ENCODE measurements around the gene KIF5A.

The KIF5A gene

GRCh38 chr12:57534991-57535543 is 14.8 kb upstream of the KIF5A start:
- no peaks in the 10 kb centered on the region for H3K4me1 ChIP-seq (ENCODE audit: insufficient read depth, low read length, severe bottlenecking)
- TF ChIP-seq EZH2 (IDR thresholded peaks at IDR 0.05; ENCODE audit: borderline replicate concordance, low read length) (no peak), CTCF (IDR thresholded peaks at IDR 0.05; ENCODE audit: low read length) (no peak)
- no peaks in the 10 kb centered on the region for H3K79me2 ChIP-seq (ENCODE audit: insufficient read depth, low read length)
- H3K9me3 ChIP-seq (ENCODE audit: low read length) = no peaks in the 10 kb centered on the region
- H3K27ac ChIP-seq (ENCODE audit: low read depth, low read length, poor library complexity, severe bottlenecking) = no peak overlapping the region
- H4K20me1 ChIP-seq (ENCODE audit: insufficient read depth, low read length) = no peaks in the 10 kb centered on the region
- no peaks in the 10 kb centered on the region for H3K9me2 ChIP-seq (ENCODE audit: low read depth, low read length)
- no peak overlapping the region for H3K4me2 ChIP-seq (ENCODE audit: low read length)
- H2AFZ ChIP-seq (ENCODE audit: low read length) = no peak overlapping the region
- H3K9ac ChIP-seq (ENCODE audit: low read length) = no peak overlapping the region
- H3F3A ChIP-seq (ENCODE audit: insufficient read depth, low read length) = no peaks in the 10 kb centered on the region
- no peaks in the 10 kb centered on the region for H3K27me3 ChIP-seq (ENCODE audit: insufficient read depth, low read length)
- no peak overlapping the region for H3K4me3 ChIP-seq (ENCODE audit: low read depth, low read length, poor library complexity, severe bottlenecking)
- peaks cover 67% of the 10 kb centered on the region for H3K36me3 ChIP-seq (ENCODE audit: insufficient read depth, low read length)

GRCh38 chr12:57535764-57536596 is 13.9 kb upstream of the KIF5A start:
- no peak overlapping the region for H3K9ac ChIP-seq (ENCODE audit: low read length)
- no peak overlapping the region for H3K4me3 ChIP-seq (ENCODE audit: low read depth, low read length, poor library complexity, severe bottlenecking)
- H3K9me3 ChIP-seq (ENCODE audit: low read length) = no peaks in the 10 kb centered on the region
- no peaks in the 10 kb centered on the region for H4K20me1 ChIP-seq (ENCODE audit: insufficient read depth, low read length)
- no peaks in the 10 kb centered on the region for H3F3A ChIP-seq (ENCODE audit: insufficient read depth, low read length)
- no peak overlapping the region for H3K27ac ChIP-seq (ENCODE audit: low read depth, low read length, poor library complexity, severe bottlenecking)
- no peaks in the 10 kb centered on the region for H3K4me1 ChIP-seq (ENCODE audit: insufficient read depth, low read length, severe bottlenecking)
- H3K9me2 ChIP-seq (ENCODE audit: low read depth, low read length) = no peaks in the 10 kb centered on the region
- no peaks in the 10 kb centered on the region for H3K27me3 ChIP-seq (ENCODE audit: insufficient read depth, low read length)
- H3K36me3 ChIP-seq (ENCODE audit: insufficient read depth, low read length) = peaks cover 61% of the 10 kb centered on the region
- no peak overlapping the region for H2AFZ ChIP-seq (ENCODE audit: low read length)
- no peak for TF ChIP-seq EZH2 (IDR thresholded peaks at IDR 0.05; ENCODE audit: borderline replicate concordance, low read length)
- no peak for TF ChIP-seq CTCF (IDR thresholded peaks at IDR 0.05; ENCODE audit: low read length)
- H3K79me2 ChIP-seq (ENCODE audit: insufficient read depth, low read length) = no peaks in the 10 kb centered on the region
- H3K4me2 ChIP-seq (ENCODE audit: low read length) = no peak overlapping the region

- Histone ChIP-seq H4K20me1 (ENCODE audit: insufficient read depth, low read length) (no peaks in the 10 kb centered on the region), H3K27ac (ENCODE audit: low read depth, low read length, poor library complexity, severe bottlenecking) (no peak overlapping the region), H3K9ac (ENCODE audit: low read length) (no peak overlapping the region), H3K9me3 (ENCODE audit: low read length) (no peaks in the 10 kb centered on the region), H3K4me2 (ENCODE audit: low read length) (no peak overlapping the region), H3K36me3 (ENCODE audit: insufficient read depth, low read length) (peaks cover 62% of the 10 kb centered on the region), H3K4me1 (ENCODE audit: insufficient read depth, low read length, severe bottlenecking) (no peaks in the 10 kb centered on the region), H2AFZ (ENCODE audit: low read length) (no peak overlapping the region), H3K9me2 (ENCODE audit: low read depth, low read length) (no peaks in the 10 kb centered on the region), H3K4me3 (ENCODE audit: low read depth, low read length, poor library complexity, severe bottlenecking) (no peak overlapping the region), H3K79me2 (ENCODE audit: insufficient read depth, low read length) (no peaks in the 10 kb centered on the region), H3K27me3 (ENCODE audit: insufficient read depth, low read length) (no peaks in the 10 kb centered on the region), H3F3A (ENCODE audit: insufficient read depth, low read length) (no peaks in the 10 kb centered on the region)
- TF ChIP-seq CTCF (IDR thresholded peaks at IDR 0.05; ENCODE audit: low read length) (no peak), EZH2 (IDR thresholded peaks at IDR 0.05; ENCODE audit: borderline replicate concordance, low read length) (no peak)
Measured at GRCh38 chr12:57536597-57536942, 13.3 kb upstream of the KIF5A start.

All from OCI-LY1 (cell line).